GM12878 (cell line): ENCODE results near the gene DDX53. TPM values are rescaled to one million over a fixed set of nuclear protein-coding genes. Genes with fewer than 3 reads are reported as not detected.

Experiments used
- ATAC-seq: fragments of 200-7000 bp; cut with Tn5 transposase; 3 replicates; pipeline ENCODE4 v1.9.1; 2020; ENCODE audit warnings: mild to moderate bottlenecking, moderate library complexity
- BruUV-seq: library from RNA; stranded (reverse); fragments of 400-500 nt; replicated peaks from 2 replicates; lab custom pipeline; 2021; lab: Mats Ljungman, UMichigan
- CTCF ChIA-PET: fragments of 300-600 bp; sonication (Branson Sonifier 250); formaldehyde crosslinking; extraction: SDS; loops from one replicate; lab custom pipeline; 2021; ENCODE audit warnings: inconsistent platforms; lab: Yijun Ruan, JAX
- POLR2A ChIA-PET: fragments of 350-600 bp; formaldehyde crosslinking; extraction: SDS; loops from one replicate; lab custom pipeline; 2021; ENCODE audit warnings: inconsistent platforms; lab: Charles Lee
- RAD21 ChIA-PET: fragments of 300-600 bp; sonication (Branson Sonifier 250); formaldehyde crosslinking; loops from one replicate; lab custom pipeline; 2023; ENCODE audit warnings: antibody characterized with exemption; ENCODE audit not compliant: unreplicated experiment; lab: Charles Lee
- SMC1A ChIA-PET: fragments of 300-600 bp; sonication (Branson Sonifier 250); formaldehyde crosslinking; loops from one replicate; lab custom pipeline; 2023; ENCODE audit not compliant: unreplicated experiment, uncharacterized antibody; lab: Charles Lee
- DNase-seq: peaks from one replicate; pipeline ENCODE4 v3.0.0-alpha.2; 2011; ENCODE audit warnings: low read depth, low spot score
- FAIRE-seq: peaks from 3 replicates; lab custom pipeline; 2011; peaks lifted over from hg19 to GRCh38; lab: Jason Lieb, UNC
- H2AFZ ChIP-seq: 2 replicates; pipeline ENCODE4 v1.6.0; 2011; ENCODE audit warnings: low read depth, low read length, control low read depth; ENCODE audit not compliant: control insufficient read depth
- H3K27ac ChIP-seq: 2 replicates; pipeline ENCODE4 v1.5.1; 2011; ENCODE audit warnings: control low read depth; ENCODE audit not compliant: control insufficient read depth, insufficient read depth
- H3K27me3 ChIP-seq, 2 experiments: replicated peaks in 1 of 2; 2 replicates each; pipeline versions ENCODE4 v1.6.0 to v1.6.1; 2011; ENCODE audit warnings: low read length in 1 of 2; ENCODE audit not compliant: control insufficient read depth in 2 of 2, insufficient read depth in 2 of 2
- H3K36me3 ChIP-seq, 2 experiments: 2 replicates each; pipeline ENCODE4 v1.5.1; 2011; ENCODE audit warnings: low read length in 1 of 2; ENCODE audit not compliant: control insufficient read depth in 2 of 2, insufficient read depth in 2 of 2
- H3K4me1 ChIP-seq: 2 replicates; pipeline ENCODE4 v1.6.1; 2011; ENCODE audit warnings: mild to moderate bottlenecking, low read length, moderate library complexity, mixed read lengths; ENCODE audit not compliant: control insufficient read depth, insufficient read depth
- H3K4me2 ChIP-seq: 2 replicates; pipeline ENCODE4 v1.6.0; 2011; ENCODE audit warnings: control low read depth; ENCODE audit not compliant: control insufficient read depth, insufficient read depth
- H3K4me3 ChIP-seq: fragments of 200-600 bp; sonication (generic); 2 replicates; pipeline ENCODE4 v1.5.1; 2016
- H3K79me2 ChIP-seq: 2 replicates; pipeline ENCODE4 v1.6.0; 2011; ENCODE audit warnings: low read length; ENCODE audit not compliant: control insufficient read depth, insufficient read depth
- H3K9ac ChIP-seq: 2 replicates; pipeline ENCODE4 v1.8.0; 2011; ENCODE audit warnings: low read length, control low read depth, mixed read lengths; ENCODE audit not compliant: control insufficient read depth, insufficient read depth
- H3K9me3 ChIP-seq: replicated peaks from 3 replicates; pipeline ENCODE4 v1.5.1; 2011; ENCODE audit warnings: mild to moderate bottlenecking, low read length; ENCODE audit not compliant: control insufficient read depth, insufficient read depth
- H4K20me1 ChIP-seq: 2 replicates; pipeline ENCODE4 v1.6.0; 2011; ENCODE audit not compliant: control insufficient read depth, insufficient read depth
- CHD1 ChIP-seq: IDR thresholded peaks from 2 replicates; pipeline ENCODE4 v1.6.1; 2012; ENCODE audit warnings: low read depth, low read length, improper control_type of control experiment
- E4F1 ChIP-seq: fragments of 450-650 bp; IDR thresholded peaks from 2 replicates; pipeline ENCODE4 v1.6.1; 2018; ENCODE audit warnings: borderline replicate concordance, mild to moderate bottlenecking; ENCODE audit not compliant: partially characterized antibody
- ESRRA ChIP-seq: IDR thresholded peaks from 2 replicates; pipeline ENCODE4 v1.6.1; 2012; ENCODE audit warnings: mild to moderate bottlenecking, low read length, improper control_type of control experiment
- IRF5 ChIP-seq: fragments of 450-650 bp; IDR thresholded peaks from 2 replicates; pipeline ENCODE4 v1.6.1; 2017; ENCODE audit warnings: borderline replicate concordance
- MXI1 ChIP-seq: fragments of 150-350 bp; IDR thresholded peaks from 2 replicates; pipeline ENCODE4 v1.6.1; 2011; ENCODE audit warnings: low read depth, mild to moderate bottlenecking, inconsistent platforms, low read length, improper control_type of control experiment
- NFYA ChIP-seq: IDR thresholded peaks from 2 replicates; pipeline ENCODE4 v1.6.1; 2011; ENCODE audit warnings: low read depth, mild to moderate bottlenecking, low read length, improper control_type of control experiment, borderline replicate concordance
- PAX8 ChIP-seq: fragments of 450-650 bp; IDR thresholded peaks from 2 replicates; pipeline ENCODE4 v1.6.1; 2017; ENCODE audit warnings: mild to moderate bottlenecking, moderate library complexity
- PRDM15 ChIP-seq: fragments of 450-650 bp; formaldehyde crosslinking; IDR thresholded peaks from 2 replicates; pipeline ENCODE4 v1.4.0; 2020; ENCODE audit warnings: mild to moderate bottlenecking, moderate library complexity
- SMARCA5 ChIP-seq: fragments of 450-650 bp; IDR thresholded peaks from 2 replicates; pipeline ENCODE4 v1.6.1; 2017; ENCODE audit warnings: mild to moderate bottlenecking
- TCF12 ChIP-seq: IDR thresholded peaks from 2 replicates; pipeline ENCODE4 v1.6.1; 2011; ENCODE audit warnings: low read depth, mild to moderate bottlenecking, low read length
- ZBED1 ChIP-seq: IDR thresholded peaks from 2 replicates; pipeline ENCODE4 v1.6.1; 2016; ENCODE audit warnings: borderline replicate concordance
- ZNF384 ChIP-seq: IDR thresholded peaks from 2 replicates; pipeline ENCODE4 v1.6.1; 2012; ENCODE audit warnings: low read depth, mild to moderate bottlenecking, low read length, improper control_type of control experiment, borderline replicate concordance
- WGBS: methylation state at CpG from one replicate; pipeline ENCODE4 v1.1.6; 2016; ENCODE audit warnings: low lambda C conversion rate; ENCODE audit not compliant: insufficient replicate concordance, insufficient coverage; ENCODE audit errors: missing lambda C conversion rate; 5-methylcytosine and 5-hydroxymethylcytosine counted together
- in situ Hi-C: fragments of 300-500 bp; cut with MboI; formaldehyde crosslinking; loops from 9 replicates; pipeline ENCODE4 v1.14.3; 2018; ENCODE audit warnings: mixed read lengths
- intact Hi-C: fragments of 100-400 bp; cut with micrococcal nuclease; formaldehyde crosslinking; loops from one replicate; pipeline ENCODE4 v1.14.2; 2022; ENCODE audit not compliant: unreplicated experiment
- polyA plus RNA-seq, 11 experiments: library from polyadenylated mRNA; depleted of rRNA in 4 of 11; unstranded in 6 of 11; stranded (reverse) in 5 of 11; fragments of >200 nt; fragmentation: Nextera tagmentation in 4 of 11; fragmentation: Illumina TruSeq in 1 of 11; extraction: Ambion mirVana in 4 of 11; extraction: Trizol in 1 of 11; gene quantifications; 1 replicate in 1 of 11; 2 replicates in 10 of 11; pipeline versions ENCODE4 v1.2.1 to v1.2.3, GENCODE V29; 2011 to 2016; ENCODE audit warnings: inconsistent platforms in 2 of 11, missing spikeins in 2 of 11, low read depth in 1 of 11
- total RNA-seq, 4 experiments: library from RNA; depleted of rRNA in 3 of 4; stranded (reverse); fragments of >200 nt in 3 of 4; fragmentation: Illumina TruSeq in 1 of 4; extraction: Trizol in 1 of 4; gene quantifications; 2 replicates each; pipeline versions ENCODE4 v1.2.1 to v1.2.3, GENCODE V29; 2013 to 2021
- TF ChIP-seq, protein P1 (sequence below): fragments of 150-350 bp; IDR thresholded peaks from 2 replicates; pipeline ENCODE4 v1.6.1; 2014; ENCODE audit warnings: mild to moderate bottlenecking, low read depth, low read length

Gene DDX53
- total and polyA plus RNA-seq, 10 of the 15 experiments (the other 5 are each of a cell fraction or from before 2014, with no cell fraction given), result 0.12 TPM; not detected in 9

- TF ChIP-seq PRDM15 (CRISPR knock-in tag) (no peak), NFYA (no peak), IRF5 (no peak), SMARCA5 (no peak)
- TF ChIP-seq, protein P1, sequence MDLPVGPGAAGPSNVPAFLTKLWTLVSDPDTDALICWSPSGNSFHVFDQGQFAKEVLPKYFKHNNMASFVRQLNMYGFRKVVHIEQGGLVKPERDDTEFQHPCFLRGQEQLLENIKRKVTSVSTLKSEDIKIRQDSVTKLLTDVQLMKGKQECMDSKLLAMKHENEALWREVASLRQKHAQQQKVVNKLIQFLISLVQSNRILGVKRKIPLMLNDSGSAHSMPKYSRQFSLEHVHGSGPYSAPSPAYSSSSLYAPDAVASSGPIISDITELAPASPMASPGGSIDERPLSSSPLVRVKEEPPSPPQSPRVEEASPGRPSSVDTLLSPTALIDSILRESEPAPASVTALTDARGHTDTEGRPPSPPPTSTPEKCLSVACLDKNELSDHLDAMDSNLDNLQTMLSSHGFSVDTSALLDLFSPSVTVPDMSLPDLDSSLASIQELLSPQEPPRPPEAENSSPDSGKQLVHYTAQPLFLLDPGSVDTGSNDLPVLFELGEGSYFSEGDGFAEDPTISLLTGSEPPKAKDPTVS, result no peak
Measured at GRCh38 chrX:22985958-22986357, 13.8 kb upstream of the DDX53 start (continued).

- TF ChIP-seq ZNF384 (no peak), CHD1 (no peak), ZBED1 (no peak), PAX8 (no peak), E4F1 (no peak), TCF12 (no peak), MXI1 (no peak), ESRRA (no peak)
- intact Hi-C loops (no loop called here), in situ Hi-C loops (no loop called here)
- H3K4me1 ChIP-seq, result no peaks in the 10 kb centered on the region
- 38% methylated on average over 1 of the region's 1 CpG for WGBS
- H3K27ac ChIP-seq, result no peak overlapping the region
- no peak for ATAC-seq
- ChIA-PET SMC1A (no interaction called here), CTCF (no interaction called here), RAD21 (no interaction called here), POLR2A (no interaction called here)
- H3K4me3 ChIP-seq, result no peak overlapping the region
- no peaks in the 10 kb centered on the region for H3K79me2 ChIP-seq
- DNase-seq, result no peak
- H2AFZ ChIP-seq, result no peak overlapping the region
- no peak for FAIRE-seq
- no peaks in the 10 kb centered on the region for H3K36me3 ChIP-seq
- H3K9me3 ChIP-seq, result no peaks in the 10 kb centered on the region
- no peak overlapping the region for H3K4me2 ChIP-seq
- H3K9ac ChIP-seq, result no peak overlapping the region
- BruUV-seq, result no TSS peak
- no peaks in the 10 kb centered on the region for H4K20me1 ChIP-seq
- no peaks in the 10 kb centered on the region for H3K27me3 ChIP-seq
Measured at GRCh38 chrX:22987452-22987851, 12.3 kb upstream of the DDX53 start.
